ENCODE measurements around the gene NUDT16L1. TPM values are rescaled to one million over a fixed set of nuclear protein-coding genes. Genes with fewer than 3 reads are reported as not detected.
"Not testable (repeated sequence)": the region's sequence is repeated elsewhere in the genome, so short reads cannot be mapped to it uniquely, and the experiment has no call there.

The NUDT16L1 gene
- total RNA-seq, 1 donor from 2014 or later: 36.7 TPM

- peak; percentile 93 for DNase-seq (ENCODE audit: extremely low spot score, unreplicated experiment)
- H3K27me3 Mint-ChIP-seq: peaks cover 4% of the 10 kb centered on the region
- TF ChIP-seq, protein P1, sequence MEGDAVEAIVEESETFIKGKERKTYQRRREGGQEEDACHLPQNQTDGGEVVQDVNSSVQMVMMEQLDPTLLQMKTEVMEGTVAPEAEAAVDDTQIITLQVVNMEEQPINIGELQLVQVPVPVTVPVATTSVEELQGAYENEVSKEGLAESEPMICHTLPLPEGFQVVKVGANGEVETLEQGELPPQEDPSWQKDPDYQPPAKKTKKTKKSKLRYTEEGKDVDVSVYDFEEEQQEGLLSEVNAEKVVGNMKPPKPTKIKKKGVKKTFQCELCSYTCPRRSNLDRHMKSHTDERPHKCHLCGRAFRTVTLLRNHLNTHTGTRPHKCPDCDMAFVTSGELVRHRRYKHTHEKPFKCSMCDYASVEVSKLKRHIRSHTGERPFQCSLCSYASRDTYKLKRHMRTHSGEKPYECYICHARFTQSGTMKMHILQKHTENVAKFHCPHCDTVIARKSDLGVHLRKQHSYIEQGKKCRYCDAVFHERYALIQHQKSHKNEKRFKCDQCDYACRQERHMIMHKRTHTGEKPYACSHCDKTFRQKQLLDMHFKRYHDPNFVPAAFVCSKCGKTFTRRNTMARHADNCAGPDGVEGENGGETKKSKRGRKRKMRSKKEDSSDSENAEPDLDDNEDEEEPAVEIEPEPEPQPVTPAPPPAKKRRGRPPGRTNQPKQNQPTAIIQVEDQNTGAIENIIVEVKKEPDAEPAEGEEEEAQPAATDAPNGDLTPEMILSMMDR (conservative IDR thresholded peaks at IDR 0.05): no peak
- H3K36me3 Mint-ChIP-seq: no peaks in the 10 kb centered on the region
- peaks cover 8% of the 10 kb centered on the region for H3K4me1 Mint-ChIP-seq (ENCODE audit: unreplicated experiment)
- H3K27ac Mint-ChIP-seq: peak overlapping the region; percentile 97
- no peaks in the 10 kb centered on the region for H3K9me3 Mint-ChIP-seq
- H3K4me3 Mint-ChIP-seq: peak overlapping the region; percentile 97
Observed at GRCh38 chr16:4734730-4735535, 41.6 kb downstream of the NUDT16L1 start.

GRCh38 chr16:4736546-4736945, 43.2 kb downstream of the NUDT16L1 start:
- Mint-ChIP-seq H3K27me3 (peaks cover 4% of the 10 kb centered on the region), H3K4me1 (ENCODE audit: unreplicated experiment) (peaks cover 8% of the 10 kb centered on the region), H3K4me3 (peak overlapping the region; percentile 14), H3K27ac (no peak overlapping the region), H3K36me3 (no peaks in the 10 kb centered on the region), H3K9me3 (no peaks in the 10 kb centered on the region)
- TF ChIP-seq, protein P1 (conservative IDR thresholded peaks at IDR 0.05): no peak
- DNase-seq (ENCODE audit: extremely low spot score, unreplicated experiment): no peak

GRCh38 chr16:4737545-4737944, 44.2 kb downstream of the NUDT16L1 start:
- Mint-ChIP-seq H3K36me3 (no peaks in the 10 kb centered on the region), H3K4me1 (ENCODE audit: unreplicated experiment) (peaks cover 8% of the 10 kb centered on the region), H3K27me3 (peaks cover 4% of the 10 kb centered on the region), H3K4me3 (no peak overlapping the region), H3K27ac (no peak overlapping the region), H3K9me3 (no peaks in the 10 kb centered on the region)
- DNase-seq (ENCODE audit: extremely low spot score, unreplicated experiment): no peak
- TF ChIP-seq, protein P1 (conservative IDR thresholded peaks at IDR 0.05): no peak

DNA sequence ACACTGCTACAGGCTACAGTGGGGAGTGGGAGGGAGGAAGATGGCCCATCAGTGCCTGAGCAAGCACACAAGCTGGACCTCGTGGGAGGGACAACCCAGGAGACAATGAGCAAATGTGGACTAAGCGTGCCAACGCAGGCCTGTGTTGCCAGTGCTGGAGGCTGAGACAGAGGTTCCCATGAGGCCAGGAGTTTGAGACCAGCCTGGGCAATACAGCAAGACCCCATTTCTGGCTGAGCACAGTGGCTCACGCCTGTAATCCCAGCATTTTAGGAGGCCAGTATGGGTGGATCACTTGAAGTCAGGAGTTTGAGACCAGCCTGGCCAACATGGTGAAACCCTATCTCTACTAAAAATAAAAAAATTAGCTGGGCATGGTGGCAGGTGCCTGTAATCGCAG, 45.0 kb downstream of the NUDT16L1 start:
- H3K36me3 Mint-ChIP-seq: not testable (repeated sequence)

GRCh38 chr16:4743226-4743878, 50.0 kb downstream of the NUDT16L1 start:
- H3K4me1 Mint-ChIP-seq (ENCODE audit: unreplicated experiment): no peaks in the 10 kb centered on the region
- H3K4me3 Mint-ChIP-seq: no peak overlapping the region

More for the DNA sequence above, 45.0 kb downstream of the NUDT16L1 start:
- H3K27me3 Mint-ChIP-seq; H3K9me3 Mint-ChIP-seq; DNase-seq (ENCODE audit: extremely low spot score, unreplicated experiment); H3K4me1 Mint-ChIP-seq (ENCODE audit: unreplicated experiment): not testable (repeated sequence)
- peak overlapping the region; percentile 61 for H3K4me3 Mint-ChIP-seq
- H3K27ac Mint-ChIP-seq: peak overlapping the region; percentile 12

More at GRCh38 chr16:4743226-4743878, 50.0 kb downstream of the NUDT16L1 start:
- DNase-seq (ENCODE audit: extremely low spot score, unreplicated experiment): no peak
- TF ChIP-seq, protein P1 (conservative IDR thresholded peaks at IDR 0.05): no peak
- Mint-ChIP-seq H3K27me3 (no peaks in the 10 kb centered on the region), H3K9me3 (no peaks in the 10 kb centered on the region), H3K27ac (no peak overlapping the region), H3K36me3 (no peaks in the 10 kb centered on the region)

Measured in type B pancreatic cell (in vitro differentiated cells).